GM19351 (cell line): ENCODE results near the gene KCNMA1.

Experiments
- ATAC-seq: cut with Tn5 transposase; IDR thresholded peaks from one replicate; pipeline ENCODE4 v1.9.1; 2021; ENCODE audit warnings: mild to moderate bottlenecking, moderate library complexity; ENCODE audit not compliant: unreplicated experiment

Gene KCNMA1

GRCh38 chr10:77315496-77316129 lies 322.0 kb downstream of the KCNMA1 start:
- no peak for ATAC-seq

- no peak for ATAC-seq
Observed at GRCh38 chr10:77313066-77313750, 324.4 kb downstream of the KCNMA1 start.

GRCh38 chr10:77311186-77311585 lies 326.4 kb downstream of the KCNMA1 start:
- ATAC-seq, result no peak

- ATAC-seq, result no peak
Observed at GRCh38 chr10:77310288-77310840, 327.2 kb downstream of the KCNMA1 start.

- no peak for ATAC-seq
Observed at GRCh38 chr10:77309509-77309908, 328.1 kb downstream of the KCNMA1 start.

- no peak for ATAC-seq
Observed at GRCh38 chr10:77309092-77309491, 328.5 kb downstream of the KCNMA1 start.

GRCh38 chr10:77308084-77308732 lies 329.4 kb downstream of the KCNMA1 start:
- ATAC-seq, result no peak

GRCh38 chr10:77306666-77307065 lies 330.9 kb downstream of the KCNMA1 start:
- ATAC-seq, result no peak

GRCh38 chr10:77305650-77306632 lies 331.7 kb downstream of the KCNMA1 start:
- no peak for ATAC-seq

GRCh38 chr10:77304192-77304591 lies 333.4 kb downstream of the KCNMA1 start:
- ATAC-seq, result no peak

- no peak for ATAC-seq
Observed at GRCh38 chr10:77301305-77301730, 336.3 kb downstream of the KCNMA1 start.

GRCh38 chr10:77300682-77301302 lies 336.8 kb downstream of the KCNMA1 start:
- ATAC-seq, result no peak

GRCh38 chr10:77299320-77299719 lies 338.3 kb downstream of the KCNMA1 start:
- no peak for ATAC-seq

GRCh38 chr10:77297393-77297739 lies 340.2 kb downstream of the KCNMA1 start:
- no peak for ATAC-seq

GRCh38 chr10:77296534-77297392 lies 340.8 kb downstream of the KCNMA1 start:
- ATAC-seq, result no peak

GRCh38 chr10:77293773-77294172 lies 343.8 kb downstream of the KCNMA1 start:
- ATAC-seq, result no peak

- no peak for ATAC-seq
Observed at GRCh38 chr10:77293347-77293746, 344.3 kb downstream of the KCNMA1 start.

GRCh38 chr10:77291596-77292505 lies 345.8 kb downstream of the KCNMA1 start:
- no peak for ATAC-seq
